Hepatocyte (in vitro differentiated cells): ENCODE results near the gene EPHB6. TPM values are rescaled to one million over a fixed set of nuclear protein-coding genes. Genes with fewer than 3 reads are reported as not detected.
A peak's percentile ranks its signal among the peaks of the same experiment; 100 is the strongest.

Source experiments
- DNase-seq: peaks from one replicate; pipeline ENCODE4 v3.0.0-alpha.2; 2016; ENCODE audit warnings: low spot score
- H2AFZ ChIP-seq: fragments of 200-600 bp; sonication (generic); 2 replicates; pipeline ENCODE4 v1.6.0; 2016; ENCODE audit warnings: antibody characterized with exemption, mild to moderate bottlenecking
- H3K27ac ChIP-seq: fragments of 200-600 bp; sonication (generic); 2 replicates; pipeline ENCODE4 v1.5.1; 2016; ENCODE audit warnings: mild to moderate bottlenecking
- H3K27me3 ChIP-seq: fragments of 200-600 bp; sonication (generic); 2 replicates; pipeline ENCODE4 v1.6.1; 2016
- H3K36me3 ChIP-seq: fragments of 200-600 bp; sonication (generic); replicated peaks from 2 replicates; pipeline ENCODE4 v1.5.1; 2016; ENCODE audit warnings: low read depth; ENCODE audit not compliant: insufficient read depth
- H3K4me1 ChIP-seq: fragments of 200-600 bp; sonication (generic); 2 replicates; pipeline ENCODE4 v1.5.1; 2016; ENCODE audit warnings: mild to moderate bottlenecking, moderate library complexity; ENCODE audit not compliant: insufficient read depth
- H3K4me2 ChIP-seq: fragments of 200-600 bp; sonication (generic); 2 replicates; pipeline ENCODE4 v1.6.0; 2016
- H3K4me3 ChIP-seq: fragments of 200-600 bp; sonication (generic); 2 replicates; pipeline ENCODE4 v1.5.1; 2016; ENCODE audit warnings: mild to moderate bottlenecking
- H3K79me2 ChIP-seq: fragments of 200-600 bp; sonication (generic); 2 replicates; pipeline ENCODE4 v1.6.0; 2017; ENCODE audit warnings: mild to moderate bottlenecking
- H3K9me2 ChIP-seq: fragments of 200-600 bp; sonication (generic); replicated peaks from 2 replicates; pipeline ENCODE4 v1.6.0; 2017; ENCODE audit warnings: mild to moderate bottlenecking; ENCODE audit not compliant: insufficient read depth
- H3K9me3 ChIP-seq: fragments of 200-600 bp; sonication (generic); 2 replicates; pipeline ENCODE4 v1.5.1; 2016; ENCODE audit warnings: low read depth, mild to moderate bottlenecking
- H4K20me1 ChIP-seq: fragments of 200-600 bp; sonication (generic); 2 replicates; pipeline ENCODE4 v1.6.0; 2016; ENCODE audit warnings: mild to moderate bottlenecking; ENCODE audit not compliant: insufficient read depth, poor library complexity, severe bottlenecking
- EZH2 ChIP-seq: fragments of 200-600 bp; sonication (generic); IDR thresholded peaks from 2 replicates; pipeline ENCODE4 v1.6.1; 2016; ENCODE audit warnings: antibody characterized with exemption, mild to moderate bottlenecking, borderline replicate concordance
- EZH2phosphoT487 ChIP-seq: fragments of 200-600 bp; sonication (generic); IDR thresholded peaks from one replicate; pipeline ENCODE4 v1.6.1; 2018; ENCODE audit warnings: antibody characterized with exemption, mild to moderate bottlenecking, low read depth, moderate library complexity; ENCODE audit not compliant: unreplicated experiment, severe bottlenecking
- WGBS: methylation state at CpG from one replicate; pipeline ENCODE4 v1.1.6; 2016; ENCODE audit warnings: low lambda C conversion rate; ENCODE audit errors: missing lambda C conversion rate; 5-methylcytosine and 5-hydroxymethylcytosine counted together
- polyA plus RNA-seq: library from polyadenylated mRNA; unstranded; fragments of >200 nt; fragmentation: Nextera tagmentation; extraction: Ambion mirVana; gene quantifications from 2 replicates; pipeline ENCODE4 v1.2.1, GENCODE V29; 2016
- total RNA-seq: library from RNA; depleted of rRNA; stranded (reverse); fragments of >200 nt; gene quantifications from 2 replicates; pipeline ENCODE4 v1.2.3, GENCODE V29; 2014
- TF ChIP-seq, protein P1 (sequence below): fragments of 200-600 bp; sonication (generic); IDR thresholded peaks from 2 replicates; pipeline ENCODE4 v1.5.1; 2016; ENCODE audit warnings: antibody characterized with exemption, mild to moderate bottlenecking; ENCODE audit not compliant: poor library complexity

EPHB6 gene, protein sequence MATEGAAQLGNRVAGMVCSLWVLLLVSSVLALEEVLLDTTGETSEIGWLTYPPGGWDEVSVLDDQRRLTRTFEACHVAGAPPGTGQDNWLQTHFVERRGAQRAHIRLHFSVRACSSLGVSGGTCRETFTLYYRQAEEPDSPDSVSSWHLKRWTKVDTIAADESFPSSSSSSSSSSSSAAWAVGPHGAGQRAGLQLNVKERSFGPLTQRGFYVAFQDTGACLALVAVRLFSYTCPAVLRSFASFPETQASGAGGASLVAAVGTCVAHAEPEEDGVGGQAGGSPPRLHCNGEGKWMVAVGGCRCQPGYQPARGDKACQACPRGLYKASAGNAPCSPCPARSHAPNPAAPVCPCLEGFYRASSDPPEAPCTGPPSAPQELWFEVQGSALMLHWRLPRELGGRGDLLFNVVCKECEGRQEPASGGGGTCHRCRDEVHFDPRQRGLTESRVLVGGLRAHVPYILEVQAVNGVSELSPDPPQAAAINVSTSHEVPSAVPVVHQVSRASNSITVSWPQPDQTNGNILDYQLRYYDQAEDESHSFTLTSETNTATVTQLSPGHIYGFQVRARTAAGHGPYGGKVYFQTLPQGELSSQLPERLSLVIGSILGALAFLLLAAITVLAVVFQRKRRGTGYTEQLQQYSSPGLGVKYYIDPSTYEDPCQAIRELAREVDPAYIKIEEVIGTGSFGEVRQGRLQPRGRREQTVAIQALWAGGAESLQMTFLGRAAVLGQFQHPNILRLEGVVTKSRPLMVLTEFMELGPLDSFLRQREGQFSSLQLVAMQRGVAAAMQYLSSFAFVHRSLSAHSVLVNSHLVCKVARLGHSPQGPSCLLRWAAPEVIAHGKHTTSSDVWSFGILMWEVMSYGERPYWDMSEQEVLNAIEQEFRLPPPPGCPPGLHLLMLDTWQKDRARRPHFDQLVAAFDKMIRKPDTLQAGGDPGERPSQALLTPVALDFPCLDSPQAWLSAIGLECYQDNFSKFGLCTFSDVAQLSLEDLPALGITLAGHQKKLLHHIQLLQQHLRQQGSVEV
- 7.4 and 14.8 TPM in 2 replicates for total RNA-seq
- 23.0 and 29.6 TPM in 2 replicates for polyA plus RNA-seq

- no peaks in the 10 kb centered on the region for H3K79me2 ChIP-seq
- no peaks in the 10 kb centered on the region for H3K27me3 ChIP-seq
- H4K20me1 ChIP-seq = no peaks in the 10 kb centered on the region
- H3K4me2 ChIP-seq = peak within 1 kb of the TSS; percentile 88
- H3K36me3 ChIP-seq = no peaks in the 10 kb centered on the region
- peak within 1 kb of the TSS; percentile 56 for H3K4me3 ChIP-seq
- peak; percentile 84 for DNase-seq
- peak within 1 kb of the TSS; percentile 81 for H2AFZ ChIP-seq
- H3K9me2 ChIP-seq = no peaks in the 10 kb centered on the region
- H3K4me1 ChIP-seq = peaks cover 4% of the 10 kb centered on the region
- TF ChIP-seq EZH2 = no peak
- TF ChIP-seq, protein P1, sequence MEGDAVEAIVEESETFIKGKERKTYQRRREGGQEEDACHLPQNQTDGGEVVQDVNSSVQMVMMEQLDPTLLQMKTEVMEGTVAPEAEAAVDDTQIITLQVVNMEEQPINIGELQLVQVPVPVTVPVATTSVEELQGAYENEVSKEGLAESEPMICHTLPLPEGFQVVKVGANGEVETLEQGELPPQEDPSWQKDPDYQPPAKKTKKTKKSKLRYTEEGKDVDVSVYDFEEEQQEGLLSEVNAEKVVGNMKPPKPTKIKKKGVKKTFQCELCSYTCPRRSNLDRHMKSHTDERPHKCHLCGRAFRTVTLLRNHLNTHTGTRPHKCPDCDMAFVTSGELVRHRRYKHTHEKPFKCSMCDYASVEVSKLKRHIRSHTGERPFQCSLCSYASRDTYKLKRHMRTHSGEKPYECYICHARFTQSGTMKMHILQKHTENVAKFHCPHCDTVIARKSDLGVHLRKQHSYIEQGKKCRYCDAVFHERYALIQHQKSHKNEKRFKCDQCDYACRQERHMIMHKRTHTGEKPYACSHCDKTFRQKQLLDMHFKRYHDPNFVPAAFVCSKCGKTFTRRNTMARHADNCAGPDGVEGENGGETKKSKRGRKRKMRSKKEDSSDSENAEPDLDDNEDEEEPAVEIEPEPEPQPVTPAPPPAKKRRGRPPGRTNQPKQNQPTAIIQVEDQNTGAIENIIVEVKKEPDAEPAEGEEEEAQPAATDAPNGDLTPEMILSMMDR = no peak
- no peak for TF ChIP-seq EZH2phosphoT487
- WGBS = 3% methylated on average over 26 of the region's 70 CpGs
- H3K27ac ChIP-seq = peak within 1 kb of the TSS; percentile 42
- no peaks in the 10 kb centered on the region for H3K9me3 ChIP-seq
Measured at GRCh38 chr7:142854372-142855113, at the start of gene EPHB6. TSS of gene EPHB6 (plus strand) at chr7:142855076. CDS start at chr7:142863228, 8,152 bp downstream.

DNA sequence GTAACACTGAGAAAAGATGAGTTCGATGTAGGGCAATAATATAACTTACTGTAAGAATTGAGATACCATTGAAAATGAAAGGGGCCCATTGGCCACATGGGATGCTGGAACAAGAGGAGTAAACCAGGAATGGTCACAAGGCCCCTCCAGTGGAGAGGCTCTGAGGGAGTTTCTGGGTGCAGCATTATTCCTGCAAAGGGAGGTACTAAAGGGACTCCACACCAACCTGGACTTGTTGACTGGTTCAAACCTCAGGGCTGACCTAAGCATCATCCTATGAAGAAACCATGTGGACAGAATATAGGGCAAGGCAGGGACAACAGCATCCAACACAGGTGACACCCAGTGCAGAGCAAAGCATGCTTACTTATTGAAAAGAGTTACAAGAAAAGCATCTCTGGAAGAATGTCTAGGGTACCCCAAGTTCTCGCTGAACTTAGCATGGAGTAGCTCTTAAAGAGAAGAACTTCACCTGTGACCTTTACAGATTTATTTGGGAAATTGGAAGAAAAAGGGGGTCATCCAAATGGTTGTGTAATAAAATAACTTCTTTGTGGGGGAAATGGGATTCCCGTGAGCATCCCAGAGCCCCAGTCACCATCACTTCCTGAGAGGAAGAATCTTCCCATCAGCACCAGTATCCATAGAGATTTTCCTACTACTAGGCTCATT, 49.4 kb upstream of the EPHB6 start:
- no peaks in the 10 kb centered on the region for H3K4me1 ChIP-seq
- H3K79me2 ChIP-seq = no peaks in the 10 kb centered on the region
- peaks cover 31% of the 10 kb centered on the region for H3K27me3 ChIP-seq
- H4K20me1 ChIP-seq = no peaks in the 10 kb centered on the region
- TF ChIP-seq, protein P1 = no peak
- TF ChIP-seq EZH2phosphoT487 (no peak), EZH2 (no peak)
- no peak overlapping the region for H2AFZ ChIP-seq
- H3K36me3 ChIP-seq = no peaks in the 10 kb centered on the region
- no peak for DNase-seq
- H3K4me2 ChIP-seq = no peak overlapping the region
- H3K27ac ChIP-seq = no peak overlapping the region
- no peak overlapping the region for H3K4me3 ChIP-seq
- WGBS = 83% methylated on average over 3 of the region's 3 CpGs
- no peaks in the 10 kb centered on the region for H3K9me3 ChIP-seq
- H3K9me2 ChIP-seq = no peaks in the 10 kb centered on the region

DNA sequence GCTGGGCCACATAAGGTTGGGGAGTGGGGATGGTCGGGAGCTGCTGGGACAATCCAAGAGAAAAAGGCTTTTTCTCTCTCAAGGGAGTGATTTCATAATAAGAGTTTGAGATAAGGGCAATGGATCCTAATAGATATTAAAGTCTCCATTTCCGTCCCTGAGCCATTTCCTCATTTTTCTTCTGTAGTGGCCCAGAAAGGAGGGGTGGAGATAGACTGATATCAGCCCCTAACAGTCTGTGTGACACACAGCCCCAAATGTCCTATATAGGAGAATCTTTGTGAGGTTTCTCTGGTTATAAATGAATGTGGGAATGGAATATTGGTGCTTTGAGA, 48.9 kb upstream of the EPHB6 start:
- Histone ChIP-seq H3K4me2 (no peak overlapping the region), H3K36me3 (no peaks in the 10 kb centered on the region), H3K4me3 (no peak overlapping the region), H3K9me2 (no peaks in the 10 kb centered on the region), H2AFZ (no peak overlapping the region), H3K27me3 (peaks cover 28% of the 10 kb centered on the region), H4K20me1 (no peaks in the 10 kb centered on the region), H3K27ac (no peak overlapping the region), H3K9me3 (no peaks in the 10 kb centered on the region), H3K79me2 (no peaks in the 10 kb centered on the region), H3K4me1 (no peaks in the 10 kb centered on the region)
- DNase-seq = no peak
- 56% methylated on average over 2 of the region's 2 CpGs for WGBS
- TF ChIP-seq EZH2 (no peak), EZH2phosphoT487 (no peak)
- TF ChIP-seq, protein P1 = no peak
